Measurements from ENCODE around the gene NT5DC1.

The NT5DC1 gene

DNA sequence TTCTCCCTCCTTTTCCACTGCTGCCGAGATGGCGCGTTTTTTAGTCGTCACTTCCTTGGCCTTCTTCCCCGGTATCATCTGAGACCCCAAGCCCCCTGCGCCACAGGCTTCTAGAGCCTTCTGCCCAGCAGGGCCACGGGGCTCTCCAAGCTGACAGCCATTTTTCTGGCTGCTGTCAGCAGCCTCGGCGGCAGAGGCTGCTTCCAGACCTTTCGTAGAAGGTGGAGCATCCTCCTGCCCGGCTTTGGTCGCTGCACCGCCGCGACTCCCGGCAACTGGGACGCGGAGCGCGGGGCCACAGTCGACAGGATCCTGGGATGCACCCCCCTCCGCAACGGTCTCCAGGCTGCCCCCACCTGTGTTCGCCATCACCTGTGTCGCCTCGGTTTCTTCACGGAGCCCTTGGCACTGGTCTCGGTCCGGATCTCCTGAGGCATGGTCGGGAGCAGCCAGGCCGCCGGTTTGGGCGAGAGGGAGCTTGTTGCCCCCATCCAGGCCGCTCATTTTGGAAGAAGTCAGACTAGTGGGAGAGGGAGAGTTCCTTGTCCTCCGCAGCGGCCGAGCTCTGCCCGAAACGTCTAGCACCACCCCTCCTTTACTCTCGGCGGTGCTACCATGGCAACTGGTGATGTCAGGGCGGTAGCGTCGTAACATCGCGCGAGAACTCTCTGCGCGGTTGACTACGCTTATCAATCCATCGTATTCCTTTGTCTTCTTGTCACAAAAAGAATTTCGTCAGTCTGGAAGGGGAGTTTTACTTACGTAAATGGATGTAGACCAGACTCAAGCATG, 153.0 kb downstream of the NT5DC1 start, which contains the start of gene TSPYL4 (continued):
- TF ChIP-seq ZNF514 (tag by site-specific recombination; IDR thresholded peaks at IDR 0.05) (no peak), ZNF274 (IDR thresholded peaks at IDR 0.05; ENCODE audit: low read length) (no peak), ZNF274 (tag by site-specific recombination; IDR thresholded peaks at IDR 0.05; ENCODE audit: borderline replicate concordance) (no peak), ZNF157 (tag by site-specific recombination; IDR thresholded peaks at IDR 0.05) (no peak), ZFP37 (tag by site-specific recombination; IDR thresholded peaks at IDR 0.05) (peak; percentile 74), ZNF133 (tag by site-specific recombination; IDR thresholded peaks at IDR 0.05) (no peak), PRDM1 (tag by site-specific recombination; IDR thresholded peaks at IDR 0.05) (peak; percentile 43; the same call in 1 of the 2 replicates), IKZF3 (tag by site-specific recombination; IDR thresholded peaks at IDR 0.05) (no peak), ZNF292 (tag by site-specific recombination; IDR thresholded peaks at IDR 0.05; ENCODE audit: borderline replicate concordance, low read depth) (no peak), ZNF350 (tag by site-specific recombination; IDR thresholded peaks at IDR 0.05) (no peak), SP3 (tag by site-specific recombination; IDR thresholded peaks at IDR 0.05) (no peak), HOXA7 (CRISPR knock-in tag; IDR thresholded peaks at IDR 0.05; ENCODE audit: borderline replicate concordance) (no peak), ZNF211 (tag by site-specific recombination; IDR thresholded peaks at IDR 0.05; ENCODE audit: low read depth) (no peak), ZFP69B (tag by site-specific recombination; IDR thresholded peaks at IDR 0.05) (no peak; the same call in none of the 2 replicates), ZNF776 (tag by site-specific recombination; IDR thresholded peaks at IDR 0.05; ENCODE audit: borderline replicate concordance) (no peak), ZNF792 (tag by site-specific recombination; IDR thresholded peaks at IDR 0.05) (no peak), ZNF501 (tag by site-specific recombination; IDR thresholded peaks at IDR 0.05) (peak; percentile 85), YY1 (tag by site-specific recombination; IDR thresholded peaks at IDR 0.05) (peak; percentile 67; the same call in 1 of the 2 replicates), GFI1B (tag by site-specific recombination; IDR thresholded peaks at IDR 0.05) (no peak), ZNF707 (tag by site-specific recombination; IDR thresholded peaks at IDR 0.05) (no peak), ZNF10 (tag by site-specific recombination; IDR thresholded peaks at IDR 0.05) (0 out of 2 replicates have a peak, but pooled peaks have one; percentile 17), KLF1 (tag by site-specific recombination; IDR thresholded peaks at IDR 0.05) (no peak), ZNF585B (tag by site-specific recombination; IDR thresholded peaks at IDR 0.05) (no peak), TCF7L2 (IDR thresholded peaks at IDR 0.05; ENCODE audit: borderline replicate concordance, low read depth, low read length) (no peak), OVOL3 (tag by site-specific recombination; IDR thresholded peaks at IDR 0.05) (no peak; the same call in 1 of the 2 replicates), EGR2 (tag by site-specific recombination; IDR thresholded peaks at IDR 0.05; ENCODE audit: low read depth) (no peak), KLF8 (tag by site-specific recombination; IDR thresholded peaks at IDR 0.05) (peak; percentile 53), ZFP41 (tag by site-specific recombination; IDR thresholded peaks at IDR 0.05; ENCODE audit: borderline replicate concordance) (no peak), OSR2 (tag by site-specific recombination; IDR thresholded peaks at IDR 0.05) (no peak; the same call in 1 of the 2 replicates), ZNF175 (tag by site-specific recombination; IDR thresholded peaks at IDR 0.05) (no peak), ZNF324 (tag by site-specific recombination; IDR thresholded peaks at IDR 0.05) (no peak), ZNF302 (tag by site-specific recombination; IDR thresholded peaks at IDR 0.05; ENCODE audit: low read depth) (no peak)
- TF ChIP-seq, protein P1, sequence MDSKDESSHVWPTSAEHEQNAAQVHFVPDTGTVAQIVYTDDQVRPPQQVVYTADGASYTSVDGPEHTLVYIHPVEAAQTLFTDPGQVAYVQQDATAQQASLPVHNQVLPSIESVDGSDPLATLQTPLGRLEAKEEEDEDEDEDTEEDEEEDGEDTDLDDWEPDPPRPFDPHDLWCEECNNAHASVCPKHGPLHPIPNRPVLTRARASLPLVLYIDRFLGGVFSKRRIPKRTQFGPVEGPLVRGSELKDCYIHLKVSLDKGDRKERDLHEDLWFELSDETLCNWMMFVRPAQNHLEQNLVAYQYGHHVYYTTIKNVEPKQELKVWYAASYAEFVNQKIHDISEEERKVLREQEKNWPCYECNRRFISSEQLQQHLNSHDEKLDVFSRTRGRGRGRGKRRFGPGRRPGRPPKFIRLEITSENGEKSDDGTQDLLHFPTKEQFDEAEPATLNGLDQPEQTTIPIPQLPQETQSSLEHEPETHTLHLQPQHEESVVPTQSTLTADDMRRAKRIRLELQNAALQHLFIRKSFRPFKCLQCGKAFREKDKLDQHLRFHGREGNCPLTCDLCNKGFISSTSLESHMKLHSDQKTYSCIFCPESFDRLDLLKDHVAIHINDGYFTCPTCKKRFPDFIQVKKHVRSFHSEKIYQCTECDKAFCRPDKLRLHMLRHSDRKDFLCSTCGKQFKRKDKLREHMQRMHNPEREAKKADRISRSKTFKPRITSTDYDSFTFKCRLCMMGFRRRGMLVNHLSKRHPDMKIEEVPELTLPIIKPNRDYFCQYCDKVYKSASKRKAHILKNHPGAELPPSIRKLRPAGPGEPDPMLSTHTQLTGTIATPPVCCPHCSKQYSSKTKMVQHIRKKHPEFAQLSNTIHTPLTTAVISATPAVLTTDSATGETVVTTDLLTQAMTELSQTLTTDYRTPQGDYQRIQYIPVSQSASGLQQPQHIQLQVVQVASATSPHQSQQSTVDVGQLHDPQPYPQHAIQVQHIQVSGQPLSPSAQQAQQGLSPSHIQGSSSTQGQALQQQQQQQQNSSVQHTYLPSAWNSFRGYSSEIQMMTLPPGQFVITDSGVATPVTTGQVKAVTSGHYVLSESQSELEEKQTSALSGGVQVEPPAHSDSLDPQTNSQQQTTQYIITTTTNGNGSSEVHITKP (tag by site-specific recombination; IDR thresholded peaks at IDR 0.05), result 0 out of 2 replicates have a peak, but pooled peaks have one; percentile 41
- TF ChIP-seq, protein P2, sequence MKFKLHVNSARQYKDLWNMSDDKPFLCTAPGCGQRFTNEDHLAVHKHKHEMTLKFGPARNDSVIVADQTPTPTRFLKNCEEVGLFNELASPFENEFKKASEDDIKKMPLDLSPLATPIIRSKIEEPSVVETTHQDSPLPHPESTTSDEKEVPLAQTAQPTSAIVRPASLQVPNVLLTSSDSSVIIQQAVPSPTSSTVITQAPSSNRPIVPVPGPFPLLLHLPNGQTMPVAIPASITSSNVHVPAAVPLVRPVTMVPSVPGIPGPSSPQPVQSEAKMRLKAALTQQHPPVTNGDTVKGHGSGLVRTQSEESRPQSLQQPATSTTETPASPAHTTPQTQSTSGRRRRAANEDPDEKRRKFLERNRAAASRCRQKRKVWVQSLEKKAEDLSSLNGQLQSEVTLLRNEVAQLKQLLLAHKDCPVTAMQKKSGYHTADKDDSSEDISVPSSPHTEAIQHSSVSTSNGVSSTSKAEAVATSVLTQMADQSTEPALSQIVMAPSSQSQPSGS (tag by site-specific recombination; IDR thresholded peaks at IDR 0.05; ENCODE audit: low read depth), result peak; percentile 88
- TF ChIP-seq, protein P3, sequence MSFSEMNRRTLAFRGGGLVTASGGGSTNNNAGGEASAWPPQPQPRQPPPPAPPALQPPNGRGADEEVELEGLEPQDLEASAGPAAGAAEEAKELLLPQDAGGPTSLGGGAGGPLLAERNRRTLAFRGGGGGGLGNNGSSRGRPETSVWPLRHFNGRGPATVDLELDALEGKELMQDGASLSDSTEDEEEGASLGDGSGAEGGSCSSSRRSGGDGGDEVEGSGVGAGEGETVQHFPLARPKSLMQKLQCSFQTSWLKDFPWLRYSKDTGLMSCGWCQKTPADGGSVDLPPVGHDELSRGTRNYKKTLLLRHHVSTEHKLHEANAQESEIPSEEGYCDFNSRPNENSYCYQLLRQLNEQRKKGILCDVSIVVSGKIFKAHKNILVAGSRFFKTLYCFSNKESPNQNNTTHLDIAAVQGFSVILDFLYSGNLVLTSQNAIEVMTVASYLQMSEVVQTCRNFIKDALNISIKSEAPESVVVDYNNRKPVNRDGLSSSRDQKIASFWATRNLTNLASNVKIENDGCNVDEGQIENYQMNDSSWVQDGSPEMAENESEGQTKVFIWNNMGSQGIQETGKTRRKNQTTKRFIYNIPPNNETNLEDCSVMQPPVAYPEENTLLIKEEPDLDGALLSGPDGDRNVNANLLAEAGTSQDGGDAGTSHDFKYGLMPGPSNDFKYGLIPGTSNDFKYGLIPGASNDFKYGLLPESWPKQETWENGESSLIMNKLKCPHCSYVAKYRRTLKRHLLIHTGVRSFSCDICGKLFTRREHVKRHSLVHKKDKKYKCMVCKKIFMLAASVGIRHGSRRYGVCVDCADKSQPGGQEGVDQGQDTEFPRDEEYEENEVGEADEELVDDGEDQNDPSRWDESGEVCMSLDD (tag by site-specific recombination; IDR thresholded peaks at IDR 0.05), result no peak
